Anterior cingulate cortex (tissue), 58 donors: ENCODE measurements around the gene ARHGAP44.

ENCODE experiments used
- DNase-seq, 58 donors: peaks; one replicate each; lab custom pipeline; 2025; lab: John Stamatoyannopoulos, UW

The ARHGAP44 gene

DNA sequence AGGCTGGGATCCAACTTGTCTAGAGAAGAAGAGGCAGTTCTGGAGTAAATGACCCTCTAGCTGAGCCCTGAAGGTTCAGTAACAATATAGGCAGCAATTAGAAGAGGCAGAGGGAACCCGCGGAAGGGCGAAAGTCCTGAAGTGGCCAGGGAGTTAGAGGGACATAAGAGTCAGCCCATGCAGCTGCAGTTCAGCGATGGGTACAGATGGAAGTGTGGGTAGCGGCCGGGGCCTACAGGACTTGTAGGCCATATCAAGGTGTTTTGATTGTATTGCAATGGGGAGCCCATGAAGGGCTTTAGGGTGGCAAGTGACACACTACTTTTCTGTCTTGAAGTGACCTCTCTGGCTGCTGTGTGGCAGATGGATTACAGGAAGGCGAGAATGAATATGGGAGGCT lies 225.5 kb downstream of the ARHGAP44 start:
- no peak for DNase-seq

DNA sequence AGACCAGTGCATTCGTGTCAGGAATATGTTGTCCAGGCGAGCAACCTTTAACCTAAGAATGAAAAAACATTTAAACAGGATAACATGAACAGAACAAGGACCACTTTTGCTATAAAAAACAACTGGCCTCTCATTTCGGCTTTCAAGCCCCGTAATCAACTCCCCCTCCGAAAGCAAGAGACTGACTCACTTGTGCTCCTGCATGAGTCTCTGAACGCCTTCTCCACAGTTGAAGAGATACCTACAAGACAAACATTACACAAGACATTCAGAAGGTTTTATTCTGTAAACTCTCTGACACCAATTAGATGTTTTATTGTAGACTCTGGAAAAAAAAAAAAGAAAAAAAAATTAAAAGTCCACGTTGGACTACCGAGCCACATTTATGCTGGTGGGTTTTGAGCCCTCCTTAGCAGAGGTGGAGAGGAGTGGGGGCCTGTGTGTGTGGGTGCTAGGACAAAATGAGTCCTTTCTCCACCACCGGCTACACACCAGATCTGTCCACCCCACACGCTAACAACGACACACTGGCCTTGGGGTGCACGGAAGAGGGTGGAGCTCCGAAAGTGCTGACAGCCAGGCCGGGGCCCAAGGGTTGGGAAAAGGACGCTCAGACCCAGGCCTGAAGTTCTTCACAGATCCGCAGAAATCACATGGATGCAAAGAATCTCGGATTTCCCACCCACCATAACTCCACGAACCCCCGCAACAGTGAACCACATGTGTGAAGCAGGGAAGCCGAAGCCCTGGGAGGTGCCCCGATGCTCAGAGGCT lies 227.8 kb downstream of the ARHGAP44 start:
- DNase-seq, result peak in 1 of 58 donors; percentile 38

DNA sequence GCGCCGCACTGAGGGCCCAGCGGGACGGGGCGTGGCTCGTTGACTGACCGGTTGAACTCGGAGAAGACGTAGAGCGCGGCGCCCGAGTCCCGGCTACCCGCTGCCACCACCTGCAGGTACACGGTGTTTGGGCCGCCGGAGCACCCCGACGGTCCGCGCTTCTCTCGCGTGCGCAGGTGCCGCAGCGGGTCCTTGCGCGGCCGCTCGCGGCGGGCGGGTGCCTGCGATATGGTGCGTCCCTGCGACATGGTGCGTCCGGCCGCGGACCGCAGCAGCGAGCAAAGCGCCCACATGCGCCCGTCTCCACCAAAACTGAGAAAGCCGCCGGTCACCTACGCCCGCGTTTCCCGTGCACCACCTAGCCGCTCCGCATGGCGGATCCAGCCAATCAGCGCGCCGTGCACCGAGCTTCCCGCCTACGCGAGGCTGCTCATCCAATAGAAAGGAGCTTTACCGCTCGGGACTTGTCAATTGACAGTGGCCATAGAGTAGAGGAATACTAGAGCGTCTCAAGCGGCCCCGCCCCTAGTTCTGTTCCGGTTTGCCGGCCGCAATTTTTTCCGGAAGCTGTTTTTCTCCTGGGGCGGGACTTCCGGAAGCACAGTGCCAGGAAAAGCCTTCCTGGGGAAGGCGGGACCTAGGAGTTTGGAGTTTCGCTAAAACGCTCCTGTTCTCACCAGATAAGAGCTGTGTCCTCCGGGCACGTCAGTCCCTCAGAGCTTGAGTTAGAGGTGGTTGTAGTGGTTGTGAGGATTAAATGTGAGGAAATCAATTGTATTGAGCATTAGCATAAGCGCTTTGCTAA lies 228.6 kb downstream of the ARHGAP44 start, which contains the start of gene ELAC2:
Gene ELAC2, minus strand, starts transcription at position 373 of the 805 bp plus-strand sequence. Its CDS starts 80 bp downstream, at position 293.
- peak; percentile 81 to 99 (median 96) for DNase-seq

GRCh38 chr17:13024016-13024415 lies 234.7 kb downstream of the ARHGAP44 start:
- no peak for DNase-seq

GRCh38 chr17:13024526-13025257 lies 235.4 kb downstream of the ARHGAP44 start:
- peak in 40 of 58 donors; percentile 2 to 56 (median 18) for DNase-seq

GRCh38 chr17:13025258-13025627 lies 235.9 kb downstream of the ARHGAP44 start:
- DNase-seq, result no peak

DNA sequence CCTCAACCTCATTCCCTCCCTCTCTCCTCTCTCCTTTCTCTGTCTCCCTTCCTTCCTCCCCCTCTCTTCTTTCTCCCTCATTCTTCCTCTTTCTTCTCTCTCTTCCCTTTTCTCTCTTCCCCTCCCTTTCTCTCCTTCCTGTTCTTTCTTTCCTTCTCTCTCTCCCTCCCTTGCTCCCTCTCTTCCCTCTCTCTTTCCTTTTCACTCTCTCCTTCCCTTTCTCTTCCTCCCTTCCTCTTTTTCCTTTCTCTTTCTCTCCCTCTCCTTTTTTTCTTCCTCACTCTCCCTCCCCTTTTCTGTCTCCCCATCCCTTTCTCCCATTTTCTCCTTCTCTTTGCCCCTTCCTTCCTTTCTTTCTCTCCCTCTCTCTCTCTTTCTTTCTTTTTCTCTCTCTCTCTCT lies 236.4 kb downstream of the ARHGAP44 start:
- DNase-seq, result no peak

DNA sequence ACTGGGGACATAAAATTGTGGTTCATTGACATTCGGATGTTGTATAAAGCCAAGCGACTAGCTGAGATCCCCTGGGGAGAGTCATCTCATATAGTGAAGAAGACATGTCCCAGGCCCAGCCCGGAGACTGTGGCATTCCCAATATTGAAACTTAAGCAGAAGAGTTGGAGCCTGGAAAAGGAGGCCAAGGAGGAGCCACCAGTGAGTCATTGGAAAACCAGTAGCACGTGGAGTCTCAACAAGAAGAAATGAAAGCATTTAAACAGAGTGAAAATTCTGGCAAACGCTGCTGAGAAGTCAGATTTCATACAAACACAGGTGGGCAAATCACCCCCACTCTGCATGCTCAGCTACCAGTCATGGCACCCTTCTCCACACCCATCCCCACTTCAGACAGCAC lies 237.9 kb downstream of the ARHGAP44 start:
- no peak for DNase-seq

DNA sequence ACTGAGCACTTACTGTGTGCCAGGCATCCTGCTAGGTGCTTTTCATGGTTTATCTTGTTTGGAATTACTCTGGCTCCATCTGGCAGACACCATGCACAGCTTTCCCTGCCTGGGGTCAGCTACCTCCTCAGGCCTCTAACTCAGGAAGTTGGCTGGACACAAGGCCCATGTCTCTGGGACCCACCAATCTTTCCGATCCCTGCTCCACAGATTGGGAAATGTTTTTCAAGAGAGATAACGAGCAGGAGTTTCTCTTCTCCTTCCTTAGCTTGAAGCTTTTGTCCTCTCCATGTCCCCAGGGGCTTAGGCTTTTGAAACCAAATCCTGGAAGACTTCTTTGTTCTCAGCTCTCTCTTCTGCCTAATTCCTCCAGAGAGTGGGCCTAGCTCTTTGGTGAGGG lies 240.0 kb downstream of the ARHGAP44 start:
- DNase-seq, result no peak

GRCh38 chr17:13030056-13030455 lies 240.8 kb downstream of the ARHGAP44 start:
- DNase-seq, result no peak

- peak in 24 of 58 donors; percentile 0 to 35 (median 8) for DNase-seq
Measured at GRCh38 chr17:13030459-13031300, 241.4 kb downstream of the ARHGAP44 start.

GRCh38 chr17:13031718-13032350 lies 242.5 kb downstream of the ARHGAP44 start:
- DNase-seq, result peak in 8 of 58 donors; percentile 1 to 17 (median 4)

DNA sequence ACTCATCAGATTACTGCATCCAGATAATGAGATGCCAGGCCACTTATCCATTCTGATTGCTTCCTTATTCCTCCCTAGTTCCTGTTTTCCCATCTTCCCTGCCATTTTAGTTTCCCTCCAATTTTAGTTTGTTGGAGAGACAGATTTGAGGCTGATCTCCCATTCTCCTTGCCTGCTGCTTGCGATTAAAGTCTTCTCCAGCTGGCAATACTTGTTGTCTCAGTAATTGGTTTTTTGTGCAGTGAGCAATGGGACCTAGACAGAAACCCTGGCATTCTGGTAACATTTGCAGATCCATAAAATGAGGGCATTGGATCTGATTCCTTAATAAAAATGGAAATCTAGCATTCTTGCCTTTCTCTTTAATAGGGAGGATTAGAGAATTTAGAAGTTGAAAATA lies 246.1 kb downstream of the ARHGAP44 start:
- no peak for DNase-seq

GRCh38 chr17:13036751-13037150 lies 247.5 kb downstream of the ARHGAP44 start:
- DNase-seq, result no peak

GRCh38 chr17:13038931-13039665 lies 249.8 kb downstream of the ARHGAP44 start:
- no peak for DNase-seq
